Fibroblast of skin of back (primary cell): ENCODE results near the gene NDUFV1.
"Not testable (repeated sequence)": the region's sequence is repeated elsewhere in the genome, so short reads cannot be mapped to it uniquely, and the experiment has no call there.

Experiments
- DNase-seq: peaks from one replicate; pipeline ENCODE4 v3.0.0-alpha.2; 2013

Gene NDUFV1

DNA sequence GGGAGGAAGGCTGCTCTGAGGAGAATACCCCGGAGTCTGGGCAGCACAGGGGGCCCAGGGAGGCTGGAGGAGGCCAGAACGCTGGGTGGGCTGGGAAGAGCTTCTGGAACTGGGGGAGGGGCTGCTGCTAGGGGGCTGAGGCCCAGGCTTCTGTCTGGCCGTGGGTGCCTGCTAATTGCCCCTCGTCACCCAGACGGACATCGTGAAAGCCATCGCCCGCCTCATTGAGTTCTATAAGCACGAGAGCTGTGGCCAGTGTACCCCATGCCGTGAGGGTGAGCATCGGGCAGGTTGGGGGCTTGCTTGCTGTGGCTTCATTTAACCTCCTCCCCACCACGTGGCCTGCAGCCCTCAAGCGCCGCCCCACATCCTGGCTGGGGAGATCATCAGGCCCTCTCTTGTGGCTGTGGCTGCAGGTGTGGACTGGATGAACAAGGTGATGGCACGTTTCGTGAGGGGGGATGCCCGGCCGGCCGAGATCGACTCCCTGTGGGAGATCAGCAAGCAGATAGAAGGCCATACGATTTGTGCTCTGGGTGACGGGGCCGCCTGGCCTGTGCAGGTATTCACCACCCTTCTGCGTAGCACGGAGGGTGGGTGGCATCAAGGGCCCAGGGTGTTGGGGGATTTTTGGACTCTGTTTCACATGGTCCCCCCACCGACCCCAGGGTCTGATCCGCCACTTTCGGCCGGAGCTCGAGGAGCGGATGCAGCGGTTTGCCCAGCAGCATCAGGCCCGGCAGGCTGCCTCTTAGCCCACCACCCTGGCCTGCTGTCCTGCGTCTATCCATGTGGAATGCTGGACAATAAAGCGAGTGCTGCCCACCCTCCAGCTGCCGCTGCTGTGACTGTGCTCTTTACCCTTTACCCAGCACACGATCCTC lies 5.2 kb downstream of the NDUFV1 start:
- DNase-seq: no peak

DNA sequence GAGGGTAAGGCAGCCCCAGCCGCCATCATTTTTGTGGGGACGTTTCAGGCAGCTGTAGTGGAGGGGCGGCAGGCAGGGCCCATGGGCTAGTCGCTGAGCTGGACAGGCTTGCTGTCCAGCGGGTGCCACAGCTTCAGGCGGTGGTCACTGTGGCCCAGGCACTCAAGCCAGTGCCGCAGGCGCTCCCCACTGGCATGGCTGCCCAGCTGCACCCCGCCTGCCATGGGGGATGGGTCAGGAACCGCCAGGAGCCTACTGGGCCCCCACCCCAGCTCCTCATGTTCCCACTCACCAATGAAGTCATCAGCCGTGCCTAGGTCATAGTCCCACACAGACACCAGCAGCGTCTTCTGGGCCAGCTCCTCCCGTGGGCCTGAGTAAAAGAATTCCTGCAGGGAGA lies 6.0 kb downstream of the NDUFV1 start:
- no peak for DNase-seq

- no peak for DNase-seq
These were observed 6.7 kb downstream of the NDUFV1 start for GRCh38 chr11:67613313-67613959.

DNA sequence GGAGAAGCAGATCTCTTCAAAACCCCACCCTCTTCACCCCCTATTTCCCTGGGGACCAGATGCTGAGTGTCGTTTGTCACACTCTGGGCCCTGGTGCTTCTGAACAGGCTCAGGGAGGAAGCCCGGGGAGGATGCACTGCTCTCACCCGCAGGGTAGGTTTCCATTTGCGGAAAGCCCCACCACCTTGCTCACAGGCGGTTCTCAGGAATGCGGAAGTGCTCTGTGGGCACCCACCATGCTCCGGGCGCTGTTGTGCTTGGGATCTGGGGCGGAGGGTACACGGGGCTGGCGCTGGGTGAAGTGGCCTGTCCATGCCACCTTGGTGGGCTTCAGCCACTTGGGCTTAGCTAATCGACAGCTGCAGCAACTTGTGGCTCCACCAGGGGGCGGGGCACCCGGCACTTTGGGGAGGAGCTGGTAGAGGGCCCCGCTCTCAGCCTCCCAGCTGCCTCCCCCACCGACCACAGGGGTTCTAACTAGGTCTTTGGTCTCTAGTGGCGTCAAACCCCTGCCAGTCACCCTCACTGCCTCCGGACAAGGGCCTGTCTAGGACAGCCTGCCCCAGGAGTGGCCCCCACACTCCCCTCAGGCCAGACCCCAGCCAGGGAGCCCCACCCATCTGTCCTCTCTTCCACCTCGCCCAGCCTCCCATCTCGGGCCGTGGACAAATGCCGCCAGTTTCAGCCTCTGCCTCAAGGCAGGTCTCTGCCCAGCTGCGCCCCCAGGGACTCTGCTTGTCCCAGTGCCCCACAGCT lies 7.4 kb downstream of the NDUFV1 start:
- DNase-seq: peak; percentile 41

DNA sequence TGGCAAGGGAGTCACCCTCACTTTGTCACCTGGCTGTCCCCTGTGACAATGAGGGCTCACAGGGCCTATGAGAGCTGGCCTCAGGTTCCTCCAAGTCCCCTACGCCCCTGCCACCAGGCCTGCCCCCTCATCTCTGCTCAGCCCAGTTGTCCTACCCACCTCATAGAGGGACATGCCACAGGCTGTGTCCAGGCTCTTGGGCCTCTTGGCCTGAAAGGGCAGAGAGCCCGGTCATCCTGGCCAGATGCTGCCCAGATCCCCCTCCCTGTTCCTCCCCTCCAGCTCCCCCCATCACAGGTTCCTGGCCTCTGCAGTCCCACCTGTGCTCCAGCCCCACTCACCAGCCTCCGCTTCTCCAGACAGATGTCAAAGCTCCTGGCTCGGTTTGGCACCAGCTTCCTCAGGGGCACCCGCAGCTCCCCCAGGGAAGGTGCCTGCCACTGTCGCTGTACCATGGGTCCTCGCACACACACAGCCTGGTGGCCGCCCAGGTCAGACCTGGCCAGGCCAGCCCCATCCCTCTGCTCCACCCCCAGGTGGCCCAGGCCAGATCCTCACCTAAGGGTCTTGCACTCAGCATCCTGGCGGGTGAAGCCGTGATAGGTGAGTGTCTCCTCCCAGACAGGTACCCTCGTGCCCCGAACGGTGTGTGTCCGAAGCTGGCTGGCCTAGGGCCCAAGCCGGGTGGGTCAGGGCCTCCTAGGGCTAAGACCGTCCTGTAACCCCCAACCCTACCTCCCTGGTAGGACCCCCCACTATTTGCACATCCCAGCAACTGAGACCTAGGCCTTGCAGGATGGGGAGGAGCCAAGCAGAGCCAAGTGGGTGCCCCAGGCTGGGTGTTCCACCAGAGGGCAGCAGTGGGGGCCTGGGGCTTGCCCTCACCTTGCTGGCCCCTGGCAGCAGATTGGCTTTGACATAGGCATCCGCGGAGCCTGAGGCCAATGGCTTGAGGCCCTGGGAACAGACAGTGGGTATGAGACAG lies 8.3 kb downstream of the NDUFV1 start:
- DNase-seq: no peak

DNA sequence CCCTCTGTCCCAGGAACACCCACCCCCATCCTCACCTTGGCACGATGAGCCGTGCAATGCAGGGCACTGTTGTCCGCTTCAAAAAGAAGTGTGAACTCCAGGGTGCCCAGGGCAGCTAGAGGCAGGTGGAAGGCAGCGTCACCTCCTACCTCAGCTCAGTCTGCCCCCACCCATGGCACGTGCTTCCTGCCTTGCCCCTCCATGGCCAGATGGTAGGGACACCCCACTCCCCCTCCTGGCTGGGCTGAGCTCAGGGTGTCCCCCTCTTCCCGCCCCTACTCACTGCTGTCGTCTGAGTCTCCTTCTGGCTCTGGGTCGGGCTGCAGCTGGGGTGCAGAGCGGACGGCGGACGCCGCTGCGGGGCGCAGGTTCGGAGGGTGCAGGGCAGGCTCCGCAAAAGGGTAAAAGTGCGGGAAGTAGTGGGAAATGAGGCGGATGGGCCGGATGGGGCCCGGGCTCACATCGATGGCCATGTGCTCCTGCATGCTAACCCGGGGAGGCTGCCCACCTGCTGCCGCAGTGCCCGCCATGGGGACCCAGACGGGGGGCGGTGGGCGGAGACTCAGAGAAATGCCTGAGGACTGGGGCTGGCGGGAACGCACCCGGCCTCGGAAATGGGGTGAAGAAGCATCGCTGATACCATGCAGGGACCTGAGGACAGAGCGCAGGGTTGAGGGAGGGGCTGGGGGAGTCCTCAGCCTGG lies 9.1 kb downstream of the NDUFV1 start:
- DNase-seq: no peak

DNA sequence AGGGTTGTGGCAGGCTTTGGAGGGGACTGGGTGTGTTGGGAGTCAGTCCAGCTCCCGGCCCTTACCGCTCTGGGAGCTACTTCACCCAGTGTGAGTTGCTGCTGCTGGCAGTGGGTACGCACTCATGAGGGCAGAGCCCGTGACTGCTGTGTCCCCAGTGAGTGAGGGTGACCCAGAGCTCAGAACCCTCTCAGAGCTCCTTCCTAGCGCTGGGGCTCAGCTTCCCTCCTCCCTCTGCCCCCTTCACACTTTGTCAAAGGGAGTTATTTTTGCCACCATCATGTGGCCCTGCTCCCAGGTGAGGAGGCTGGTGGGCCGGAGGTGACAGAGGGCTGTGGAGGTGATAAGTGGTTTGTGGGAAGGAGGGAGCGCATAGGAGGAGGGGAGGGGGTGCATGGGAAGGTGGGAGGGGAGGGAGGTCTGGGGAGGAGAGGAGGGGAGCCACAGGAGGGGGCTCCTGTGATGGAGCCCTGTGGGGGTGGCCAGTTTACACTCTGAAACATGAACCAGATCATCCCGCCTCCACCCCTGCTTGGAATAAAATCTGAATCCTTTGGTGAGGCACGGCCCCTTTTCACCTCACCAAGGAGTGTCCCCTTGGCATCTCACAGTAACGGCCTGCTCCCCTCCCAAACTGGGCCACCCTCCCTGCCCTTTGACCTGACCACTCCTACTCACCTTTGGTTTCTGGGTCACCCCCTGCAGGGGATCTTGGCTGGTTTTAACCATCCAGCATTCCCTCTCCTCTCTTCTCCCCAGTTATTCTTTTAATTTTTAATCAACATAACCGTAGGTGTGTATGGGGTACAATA lies 9.9 kb downstream of the NDUFV1 start:
- no peak for DNase-seq

GRCh38 chr11:67617243-67617953 lies 10.7 kb downstream of the NDUFV1 start:
- no peak for DNase-seq

GRCh38 chr11:67618901-67619659 lies 12.3 kb downstream of the NDUFV1 start:
- not testable (repeated sequence) for DNase-seq

DNA sequence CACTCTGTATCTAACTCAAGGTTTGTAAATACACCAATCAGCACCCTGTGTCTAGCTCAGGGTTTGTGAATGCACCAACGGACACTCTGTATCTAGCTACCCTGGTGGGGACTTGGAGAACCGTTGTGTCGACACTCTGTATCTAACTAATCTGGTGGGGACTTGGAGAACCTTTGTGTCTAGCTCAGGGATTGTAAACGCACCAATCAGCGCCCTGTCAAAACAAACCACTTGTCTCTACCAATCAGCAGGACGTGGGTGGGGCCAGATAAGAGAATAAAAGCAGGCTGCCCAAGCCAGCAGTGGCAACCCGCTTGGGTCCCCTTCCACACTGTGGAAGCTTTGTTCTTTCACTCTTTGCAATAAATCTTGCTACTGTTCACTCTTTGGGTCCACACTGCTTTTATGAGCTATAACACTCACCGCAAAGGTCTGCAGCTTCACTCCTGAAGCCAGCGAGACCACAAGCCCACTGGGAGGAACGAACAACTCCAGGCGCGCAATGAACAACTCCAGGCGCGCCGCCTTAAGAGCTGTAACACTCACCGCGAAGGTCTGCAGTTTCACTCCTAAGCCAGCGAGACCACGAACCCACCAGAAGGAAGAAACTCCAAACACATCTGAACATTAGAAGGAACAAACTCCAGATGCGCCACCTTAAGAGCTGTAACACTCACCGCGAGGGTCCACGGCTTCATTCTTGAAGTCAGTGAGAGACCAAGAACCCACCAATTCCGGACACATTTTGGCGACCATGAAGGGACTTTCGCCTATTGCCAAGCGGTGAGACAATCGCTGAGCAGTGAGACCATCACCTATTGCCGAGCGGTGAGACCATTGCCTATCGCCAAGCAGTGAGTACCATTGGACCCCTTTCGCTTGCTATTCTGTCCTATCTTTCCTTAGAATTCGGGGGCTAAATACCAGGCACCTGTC lies 13.2 kb downstream of the NDUFV1 start:
- not testable (repeated sequence) for DNase-seq

- not testable (repeated sequence) for DNase-seq
These were observed 13.9 kb downstream of the NDUFV1 start for GRCh38 chr11:67620621-67621020.

DNA sequence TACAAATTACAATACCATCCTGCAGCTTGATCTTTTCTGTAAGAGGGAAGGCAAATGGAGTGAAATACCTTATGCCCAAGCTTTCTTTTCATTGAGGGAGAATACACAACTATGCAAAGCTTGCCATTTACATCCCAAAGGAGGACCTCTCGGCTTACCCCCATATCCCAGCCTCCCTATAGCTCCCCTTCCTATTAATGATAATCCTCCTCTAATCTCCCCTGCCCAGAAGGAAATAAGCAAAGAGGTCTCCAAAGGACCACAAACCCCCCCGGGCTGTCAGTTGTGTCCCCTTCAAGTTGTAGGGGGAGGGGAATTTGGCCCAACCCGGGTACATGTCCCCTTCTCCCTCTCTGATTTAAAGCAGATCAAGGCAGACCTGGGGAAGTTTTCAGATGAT lies 15.2 kb downstream of the NDUFV1 start:
- DNase-seq: not testable (repeated sequence)

DNA sequence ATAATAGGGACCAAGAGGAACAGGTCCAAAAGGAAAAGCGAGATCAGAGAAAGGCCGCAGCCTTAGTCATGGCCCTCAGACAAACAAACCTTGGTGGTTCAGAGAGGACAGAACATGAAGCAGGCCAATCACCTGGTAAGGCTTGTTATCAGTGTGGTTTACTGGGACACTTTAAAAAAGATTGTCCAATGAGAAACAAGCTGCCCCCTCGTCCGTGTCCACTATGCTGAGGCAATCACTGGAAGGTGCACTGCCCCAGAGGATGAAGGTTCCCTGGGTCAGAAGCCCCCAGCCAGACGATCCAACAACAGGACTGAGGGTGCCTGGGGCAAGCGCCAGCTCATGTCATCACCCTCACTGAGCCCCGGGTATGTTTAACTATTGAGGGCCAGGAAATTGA lies 16.2 kb downstream of the NDUFV1 start:
- DNase-seq: not testable (repeated sequence)

DNA sequence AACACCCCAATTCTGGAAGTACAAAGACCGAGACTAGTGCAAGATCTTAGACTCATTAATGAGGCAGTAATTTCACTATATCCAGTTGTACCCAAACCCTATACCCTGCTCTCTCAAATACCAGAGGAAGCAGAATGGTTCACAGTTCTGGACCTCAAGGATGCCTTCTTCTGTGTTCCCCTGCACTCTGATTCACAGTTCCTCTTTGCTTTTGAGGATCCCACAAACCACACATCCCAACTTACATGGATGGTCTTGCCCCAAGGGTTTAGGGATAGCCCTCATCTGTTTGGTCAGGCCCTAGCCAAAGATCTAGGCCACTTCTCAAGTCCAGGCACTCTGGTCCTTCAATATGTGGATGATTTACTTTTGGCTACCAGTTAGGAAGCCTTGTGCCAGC lies 17.1 kb downstream of the NDUFV1 start:
- DNase-seq: not testable (repeated sequence)

DNA sequence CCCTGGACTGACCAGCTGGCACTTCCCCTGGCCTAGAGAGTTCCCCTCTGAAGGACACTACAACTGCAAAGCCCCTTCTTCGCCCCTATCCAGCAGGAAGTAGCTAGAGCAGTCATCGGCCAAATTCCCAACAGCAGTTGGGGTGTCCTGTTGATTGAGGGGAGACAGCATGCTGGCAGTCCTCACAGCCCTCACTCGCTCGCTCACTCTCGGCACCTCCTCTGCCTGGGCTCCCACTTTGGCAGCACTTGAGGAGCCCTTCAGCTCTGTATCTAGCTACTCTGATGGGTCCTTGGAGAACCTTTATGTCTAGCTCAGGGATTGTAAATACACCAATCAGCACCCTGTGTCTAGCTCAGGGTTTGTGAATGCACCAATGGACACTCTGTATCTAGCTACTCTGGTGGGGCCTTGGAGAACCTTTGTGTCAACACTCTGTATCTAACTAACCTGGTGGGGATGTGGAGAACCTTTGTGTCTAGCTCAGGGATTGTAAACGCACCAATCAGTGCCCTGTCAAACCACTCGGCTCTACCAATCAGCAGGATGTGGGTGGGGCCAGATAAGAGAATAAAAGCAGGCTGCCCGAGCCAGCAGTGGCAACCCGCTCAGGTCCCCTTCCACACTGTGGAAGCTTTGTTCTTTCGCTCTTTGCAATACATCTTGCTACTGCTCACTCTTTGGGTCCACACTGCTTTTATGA lies 19.5 kb downstream of the NDUFV1 start:
- DNase-seq: not testable (repeated sequence)

DNA sequence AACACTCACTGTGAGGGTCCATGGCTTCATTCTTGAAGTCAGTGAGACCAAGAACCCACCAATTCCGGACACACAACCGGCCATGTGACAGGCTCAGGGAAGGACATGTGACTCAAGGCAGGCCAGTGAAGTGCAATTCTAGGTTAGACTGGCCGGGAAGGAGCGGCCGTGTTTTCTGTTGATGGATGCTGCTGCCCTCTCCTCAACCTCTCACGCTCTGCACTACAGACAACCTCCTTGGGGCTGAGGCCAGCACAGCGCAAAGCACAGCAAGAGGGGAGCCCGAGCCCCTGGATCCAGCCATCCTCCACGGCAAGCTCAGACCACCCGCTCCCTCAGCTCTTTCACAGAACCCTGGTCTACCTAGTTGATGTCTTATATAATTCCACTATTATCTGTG lies 20.2 kb downstream of the NDUFV1 start:
- DNase-seq: no peak

GRCh38 chr11:67627441-67627811 lies 20.7 kb downstream of the NDUFV1 start:
- no peak for DNase-seq
